Peyer's patch (tissue), 4 donors: ENCODE data around the gene PIK3C3. TPM values are rescaled to one million over a fixed set of nuclear protein-coding genes. Genes with fewer than 3 reads are reported as not detected.

Experiments used
- DNase-seq, 3 donors: peaks; one replicate each; pipeline ENCODE4 v3.0.0-alpha.2; 2017 to 2019
- H3K27ac ChIP-seq, 4 donors: fragments of 200-600 bp; sonication (generic); one replicate each; pipeline ENCODE4 v1.5.1; 2016 to 2019
- H3K27me3 ChIP-seq, 2 donors: fragments of 200-600 bp; sonication (generic); one replicate each; pipeline ENCODE4 v1.5.1; 2019
- H3K36me3 ChIP-seq, 3 donors: fragments of 200-600 bp; sonication (generic); one replicate each; pipeline ENCODE4 v1.5.1; 2016 to 2019
- H3K4me1 ChIP-seq, 4 donors: fragments of 200-600 bp; sonication (generic); one replicate each; pipeline ENCODE4 v1.5.1; 2016 to 2019
- H3K4me3 ChIP-seq, 4 donors: fragments of 200-600 bp; sonication (generic); 1 replicate in 3 of 4; 2 replicates in 1 of 4; pipeline ENCODE4 v1.5.1; 2016 to 2019; ENCODE audit warnings: mild to moderate bottlenecking in 1 of 4
- H3K9me3 ChIP-seq, 4 donors: fragments of 200-600 bp; sonication (generic); one replicate each; pipeline ENCODE4 v1.5.1; 2016 to 2019; ENCODE audit warnings: mild to moderate bottlenecking in 1 of 4
- CTCF ChIP-seq, 6 experiments: fragments of 450-650 bp in 4 of 6; fragments of 200-600 bp in 2 of 6; sonication (generic) in 1 of 6; IDR thresholded peaks; one replicate each; pipeline ENCODE4 v1.5.1; 2017 to 2019; ENCODE audit warnings: antibody characterized with exemption in 6 of 6, mild to moderate bottlenecking in 3 of 6, moderate library complexity in 1 of 6
- POLR2A ChIP-seq, 2 donors: fragments of 450-650 bp; IDR thresholded peaks; one replicate each; pipeline ENCODE4 v1.5.1; 2017; ENCODE audit warnings: antibody characterized with exemption in 2 of 2, mild to moderate bottlenecking in 2 of 2, moderate library complexity in 2 of 2
- total RNA-seq, 4 donors: library from RNA; depleted of rRNA; stranded (reverse); fragments of >200 nt; gene quantifications; one replicate each; pipeline ENCODE4 v1.1.0, GENCODE V29; 2016

PIK3C3 gene
- total RNA-seq, 4 donors from 2014 or later = 33.3 to 59.4 (median 39.5) TPM

GRCh38 chr18:42094875-42095274 lies 139.8 kb downstream of the PIK3C3 start:
- no peak for DNase-seq
- Histone ChIP-seq H3K4me3 (no peak overlapping the region), H3K27ac (no peak overlapping the region), H3K27me3 (no peaks in the 10 kb centered on the region), H3K36me3 (no peaks in the 10 kb centered on the region), H3K9me3 (no peaks in the 10 kb centered on the region), H3K4me1 (peaks cover 0 to 5% (median 0%) of the 10 kb centered on the region in 4 donors)
- TF ChIP-seq CTCF (IDR thresholded peaks at IDR 0.05) (no peak), POLR2A (IDR thresholded peaks at IDR 0.05) (no peak)

GRCh38 chr18:42095732-42096377 lies 140.8 kb downstream of the PIK3C3 start:
- TF ChIP-seq POLR2A (IDR thresholded peaks at IDR 0.05) (no peak), CTCF (IDR thresholded peaks at IDR 0.05) (no peak)
- Histone ChIP-seq H3K27ac (no peak overlapping the region), H3K9me3 (no peaks in the 10 kb centered on the region), H3K27me3 (no peaks in the 10 kb centered on the region), H3K4me1 (peaks cover 0 to 5% (median 0%) of the 10 kb centered on the region in 4 donors), H3K36me3 (no peaks in the 10 kb centered on the region), H3K4me3 (no peak overlapping the region)
- DNase-seq = no peak

GRCh38 chr18:42100248-42100647 lies 145.2 kb downstream of the PIK3C3 start:
- Histone ChIP-seq H3K9me3 (no peaks in the 10 kb centered on the region), H3K4me1 (peaks cover 0 to 5% (median 0%) of the 10 kb centered on the region in 4 donors), H3K27ac (no peak overlapping the region), H3K27me3 (no peaks in the 10 kb centered on the region), H3K4me3 (no peak overlapping the region), H3K36me3 (no peaks in the 10 kb centered on the region)
- TF ChIP-seq POLR2A (IDR thresholded peaks at IDR 0.05) (no peak), CTCF (IDR thresholded peaks at IDR 0.05) (no peak)
- no peak for DNase-seq

- Histone ChIP-seq H3K36me3 (no peaks in the 10 kb centered on the region), H3K4me3 (no peak overlapping the region), H3K4me1 (peaks cover 0 to 5% (median 0%) of the 10 kb centered on the region in 4 donors), H3K27ac (peak overlapping the region in 1 of 4 donors; percentile 2), H3K9me3 (no peaks in the 10 kb centered on the region), H3K27me3 (no peaks in the 10 kb centered on the region)
- peak in 1 of 3 donors; percentile 54 for DNase-seq
- TF ChIP-seq CTCF (IDR thresholded peaks at IDR 0.05) = no peak
- no peak for TF ChIP-seq POLR2A (IDR thresholded peaks at IDR 0.05)
Observed at GRCh38 chr18:42100911-42101310, 145.9 kb downstream of the PIK3C3 start.

GRCh38 chr18:42105394-42105793 lies 150.4 kb downstream of the PIK3C3 start:
- DNase-seq = no peak
- H3K27me3 ChIP-seq = no peaks in the 10 kb centered on the region
- TF ChIP-seq CTCF (IDR thresholded peaks at IDR 0.05) = no peak
- TF ChIP-seq POLR2A (IDR thresholded peaks at IDR 0.05) = no peak
- H3K27ac ChIP-seq = no peak overlapping the region
- no peaks in the 10 kb centered on the region for H3K36me3 ChIP-seq
- no peaks in the 10 kb centered on the region for H3K4me1 ChIP-seq
- no peak overlapping the region for H3K4me3 ChIP-seq
- no peaks in the 10 kb centered on the region for H3K9me3 ChIP-seq
